Osteoblast (primary cell): ENCODE results near the gene CHST9. TPM values are rescaled to one million over a fixed set of nuclear protein-coding genes. Genes with fewer than 3 reads are reported as not detected.

ENCODE experiments used
- DNase-seq: peaks from one replicate; pipeline ENCODE4 v3.0.0; 2011; ENCODE audit warnings: low spot score, mixed read lengths; ENCODE audit not compliant: insufficient read length; ENCODE audit errors: missing footprints
- H2AFZ ChIP-seq: 2 replicates; pipeline ENCODE4 v1.6.0; 2011; ENCODE audit warnings: mild to moderate bottlenecking, low read length
- H3K27ac ChIP-seq: 2 replicates; pipeline ENCODE4 v1.5.1; 2011; ENCODE audit warnings: mild to moderate bottlenecking, low read depth, low read length, moderate library complexity
- H3K27me3 ChIP-seq: 2 replicates; pipeline ENCODE4 v1.6.0; 2012; ENCODE audit warnings: mild to moderate bottlenecking, control low read depth, inconsistent platforms, low read length, moderate library complexity; ENCODE audit not compliant: insufficient read depth
- H3K36me3 ChIP-seq: 2 replicates; pipeline ENCODE4 v1.5.1; 2011; ENCODE audit warnings: mild to moderate bottlenecking, low read length, control low read depth, moderate library complexity; ENCODE audit not compliant: insufficient read depth
- H3K4me1 ChIP-seq: 2 replicates; pipeline ENCODE4 v1.5.1; 2011; ENCODE audit warnings: mild to moderate bottlenecking, low read length, control low read depth, moderate library complexity; ENCODE audit not compliant: insufficient read depth
- H3K4me2 ChIP-seq: 2 replicates; pipeline ENCODE4 v1.6.0; 2011; ENCODE audit warnings: mild to moderate bottlenecking, low read length; ENCODE audit not compliant: insufficient read depth
- H3K4me3 ChIP-seq: fragments of 200-600 bp; sonication (generic); 3 replicates; pipeline ENCODE4 v1.5.1; 2012; ENCODE audit warnings: mild to moderate bottlenecking, low read length, inconsistent platforms; ENCODE audit not compliant: insufficient read depth
- H3K79me2 ChIP-seq: 2 replicates; pipeline ENCODE4 v1.6.0; 2012; ENCODE audit warnings: mild to moderate bottlenecking, low read length, control low read depth, inconsistent platforms; ENCODE audit not compliant: insufficient read depth
- H3K9me3 ChIP-seq: 2 replicates; pipeline ENCODE4 v1.5.1; 2011; ENCODE audit warnings: low read depth, low read length, control low read depth
- H4K20me1 ChIP-seq: 2 replicates; pipeline ENCODE4 v1.6.0; 2012; ENCODE audit warnings: mild to moderate bottlenecking, low read length, control low read depth; ENCODE audit not compliant: insufficient read depth
- CTCF ChIP-seq: IDR thresholded peaks from 2 replicates; pipeline ENCODE4 v1.5.1; 2011; ENCODE audit warnings: mild to moderate bottlenecking, low read depth, low read length, moderate library complexity; ENCODE audit errors: extremely low read depth
- total RNA-seq: library from RNA; depleted of rRNA; stranded (reverse); fragments of >200 nt; gene quantifications from 2 replicates; pipeline ENCODE4 v1.2.3, GENCODE V29; 2012

Gene CHST9
- total RNA-seq, 1 donor, result not detected

GRCh38 chr18:27081701-27082100 lies 103.4 kb downstream of the CHST9 start:
- Histone ChIP-seq H3K36me3 (no peaks in the 10 kb centered on the region), H3K9me3 (peaks cover under 1% of the 10 kb centered on the region), H3K4me2 (no peak overlapping the region), H3K79me2 (no peaks in the 10 kb centered on the region), H2AFZ (no peak overlapping the region), H4K20me1 (no peaks in the 10 kb centered on the region), H3K4me3 (no peak overlapping the region), H3K27ac (no peak overlapping the region), H3K27me3 (no peaks in the 10 kb centered on the region), H3K4me1 (no peaks in the 10 kb centered on the region)
- no peak for TF ChIP-seq CTCF
- DNase-seq, result no peak

GRCh38 chr18:27075828-27076227 lies 109.3 kb downstream of the CHST9 start:
- H3K4me3 ChIP-seq, result no peak overlapping the region
- DNase-seq, result no peak
- no peaks in the 10 kb centered on the region for H4K20me1 ChIP-seq
- H3K4me1 ChIP-seq, result no peaks in the 10 kb centered on the region
- H3K79me2 ChIP-seq, result no peaks in the 10 kb centered on the region
- no peaks in the 10 kb centered on the region for H3K27me3 ChIP-seq
- H3K4me2 ChIP-seq, result no peak overlapping the region
- peaks cover 4% of the 10 kb centered on the region for H3K9me3 ChIP-seq
- no peak overlapping the region for H2AFZ ChIP-seq
- no peaks in the 10 kb centered on the region for H3K36me3 ChIP-seq
- TF ChIP-seq CTCF, result no peak
- no peak overlapping the region for H3K27ac ChIP-seq

- no peak overlapping the region for H3K27ac ChIP-seq
- no peaks in the 10 kb centered on the region for H3K27me3 ChIP-seq
- H3K4me3 ChIP-seq, result no peak overlapping the region
- H3K4me1 ChIP-seq, result no peaks in the 10 kb centered on the region
- DNase-seq, result no peak
- no peak overlapping the region for H3K4me2 ChIP-seq
- no peak for TF ChIP-seq CTCF
- H4K20me1 ChIP-seq, result no peaks in the 10 kb centered on the region
- no peaks in the 10 kb centered on the region for H3K36me3 ChIP-seq
- no peaks in the 10 kb centered on the region for H3K79me2 ChIP-seq
- peaks cover 4% of the 10 kb centered on the region for H3K9me3 ChIP-seq
- H2AFZ ChIP-seq, result no peak overlapping the region
Observed at GRCh38 chr18:27073404-27073830, 111.7 kb downstream of the CHST9 start.

- H3K36me3 ChIP-seq, result no peaks in the 10 kb centered on the region
- no peaks in the 10 kb centered on the region for H3K27me3 ChIP-seq
- H3K4me3 ChIP-seq, result no peak overlapping the region
- no peak overlapping the region for H2AFZ ChIP-seq
- no peaks in the 10 kb centered on the region for H3K79me2 ChIP-seq
- DNase-seq, result no peak
- H3K4me1 ChIP-seq, result no peaks in the 10 kb centered on the region
- H3K4me2 ChIP-seq, result no peak overlapping the region
- no peaks in the 10 kb centered on the region for H4K20me1 ChIP-seq
- no peak overlapping the region for H3K27ac ChIP-seq
- H3K9me3 ChIP-seq, result peaks cover 2% of the 10 kb centered on the region
- TF ChIP-seq CTCF, result no peak
Observed at GRCh38 chr18:27064673-27065072, 120.4 kb downstream of the CHST9 start.
